H9 (cell line): ENCODE measurements around the gene SMIM10. TPM values are rescaled to one million over a fixed set of nuclear protein-coding genes. Genes with fewer than 3 reads are reported as not detected.

Experiments used
- DNase-seq: peaks from one replicate; pipeline ENCODE4 v3.0.0-alpha.2; 2017
- H2AFZ ChIP-seq: one replicate; pipeline ENCODE4 v1.6.1; 2013; ENCODE audit warnings: mild to moderate bottlenecking, low read length, control low read depth, moderate library complexity
- H2AK5ac ChIP-seq: 2 replicates; pipeline ENCODE4 v1.6.1; 2013; ENCODE audit warnings: low read length, control low read depth, mixed read lengths; ENCODE audit not compliant: insufficient read length
- H2BK120ac ChIP-seq: one replicate; pipeline ENCODE4 v1.6.1; 2013; ENCODE audit warnings: low read depth, mild to moderate bottlenecking, low read length, control low read depth, inconsistent platforms; ENCODE audit not compliant: poor library complexity, severe bottlenecking
- H2BK12ac ChIP-seq: 2 replicates; pipeline ENCODE4 v1.6.1; 2013; ENCODE audit warnings: low read length, control low read depth, mixed read lengths, low read depth; ENCODE audit not compliant: insufficient read length
- H2BK15ac ChIP-seq: 2 replicates; pipeline ENCODE4 v1.6.1; 2013; ENCODE audit warnings: low read depth, low read length, control low read depth
- H2BK20ac ChIP-seq: one replicate; pipeline ENCODE4 v1.6.1; 2013; ENCODE audit warnings: low read depth, mild to moderate bottlenecking, low read length, control low read depth, inconsistent platforms; ENCODE audit not compliant: poor library complexity, severe bottlenecking
- H2BK5ac ChIP-seq: 2 replicates; pipeline ENCODE4 v1.6.1; 2013; ENCODE audit warnings: low read length, control low read depth, mixed read lengths; ENCODE audit not compliant: insufficient read length
- H3K14ac ChIP-seq: 2 replicates; pipeline ENCODE4 v1.6.1; 2013; ENCODE audit warnings: low read length, control low read depth; ENCODE audit not compliant: insufficient read depth
- H3K18ac ChIP-seq: 2 replicates; pipeline ENCODE4 v1.6.1; 2013; ENCODE audit warnings: low read depth, mild to moderate bottlenecking, mixed read lengths, low read length, control low read depth; ENCODE audit not compliant: insufficient read length
- H3K23ac ChIP-seq: 2 replicates; pipeline ENCODE4 v1.6.1; 2013; ENCODE audit warnings: low read length, control low read depth, mixed read lengths, low read depth; ENCODE audit not compliant: insufficient read length
- H3K23me2 ChIP-seq: 2 replicates; pipeline ENCODE4 v1.6.1; 2013; ENCODE audit warnings: low read depth, mild to moderate bottlenecking, mixed read lengths, low read length, control low read depth; ENCODE audit not compliant: insufficient read length, poor library complexity, severe bottlenecking
- H3K27ac ChIP-seq: 2 replicates; pipeline ENCODE4 v1.5.1; 2013; ENCODE audit warnings: low read length, control low read depth, mixed read lengths, low read depth; ENCODE audit not compliant: insufficient read length
- H3K27me3 ChIP-seq: 2 replicates; pipeline ENCODE4 v1.6.1; 2013; ENCODE audit warnings: low read length, control low read depth, inconsistent platforms; ENCODE audit not compliant: insufficient read depth
- H3K4ac ChIP-seq: 2 replicates; pipeline ENCODE4 v1.6.1; 2013; ENCODE audit warnings: low read depth, mild to moderate bottlenecking, control low read depth, inconsistent platforms, low read length, moderate library complexity
- H3K4me1 ChIP-seq: 2 replicates; pipeline ENCODE4 v1.6.1; 2013; ENCODE audit warnings: low read length, control low read depth, inconsistent platforms; ENCODE audit not compliant: insufficient read depth
- H3K4me2 ChIP-seq: 2 replicates; pipeline ENCODE4 v1.6.1; 2013; ENCODE audit warnings: low read length, control low read depth, mixed read lengths; ENCODE audit not compliant: insufficient read length, insufficient read depth
- H3K56ac ChIP-seq: 2 replicates; pipeline ENCODE4 v1.6.1; 2013; ENCODE audit warnings: low read depth, mild to moderate bottlenecking, mixed read lengths, low read length, control low read depth; ENCODE audit not compliant: insufficient read length
- H3K79me1 ChIP-seq: 2 replicates; pipeline ENCODE4 v1.6.1; 2013; ENCODE audit warnings: low read depth, mild to moderate bottlenecking, moderate library complexity, low read length, control low read depth, inconsistent platforms; ENCODE audit not compliant: insufficient read depth, poor library complexity, severe bottlenecking
- H3K79me2 ChIP-seq: 2 replicates; pipeline ENCODE4 v1.6.1; 2013; ENCODE audit warnings: low read length, control low read depth, inconsistent platforms; ENCODE audit not compliant: insufficient read depth
- H3K9ac ChIP-seq: 2 replicates; pipeline ENCODE4 v1.6.1; 2013; ENCODE audit warnings: low read length, control low read depth, mixed read lengths; ENCODE audit not compliant: insufficient read length; ENCODE audit errors: extremely low read depth
- H3K9me3 ChIP-seq: one replicate; pipeline ENCODE4 v1.6.1; 2013; ENCODE audit warnings: low read depth, low read length, inconsistent platforms; ENCODE audit not compliant: control insufficient read depth
- H3T11ph ChIP-seq: one replicate; pipeline ENCODE4 v1.6.1; 2013; ENCODE audit warnings: mild to moderate bottlenecking, low read length, control low read depth, inconsistent platforms
- H4K20me1 ChIP-seq: one replicate; pipeline ENCODE4 v1.6.1; 2013; ENCODE audit not compliant: control insufficient read depth, insufficient read length, insufficient read depth
- H4K5ac ChIP-seq: 2 replicates; pipeline ENCODE4 v1.6.1; 2013; ENCODE audit warnings: low read depth, mild to moderate bottlenecking, mixed read lengths, low read length, control low read depth; ENCODE audit not compliant: insufficient read length
- H4K8ac ChIP-seq: replicated peaks from 2 replicates; pipeline ENCODE4 v1.6.1; 2013; ENCODE audit warnings: low read length, control low read depth, mixed read lengths, low read depth; ENCODE audit not compliant: insufficient read length
- H4K91ac ChIP-seq: 2 replicates; pipeline ENCODE4 v1.6.1; 2013; ENCODE audit warnings: low read depth, mild to moderate bottlenecking, moderate library complexity, mixed read lengths, low read length, control low read depth; ENCODE audit not compliant: insufficient read length
- H3K27ac Mint-ChIP-seq, 3 experiments: 2 replicates in 2 of 3; 3 replicates in 1 of 3; pipeline ENCODE4 v1.8.0; 2020 to 2021; ENCODE audit warnings: mixed read lengths in 3 of 3, mild to moderate bottlenecking in 1 of 3, moderate library complexity in 1 of 3
- H3K27me3 Mint-ChIP-seq: 2 replicates; pipeline ENCODE4 v1.8.0; 2021; ENCODE audit warnings: low read depth, mild to moderate bottlenecking, moderate library complexity, mixed read lengths
- H3K36me3 Mint-ChIP-seq, 3 experiments: 2 replicates in 2 of 3; 3 replicates in 1 of 3; pipeline ENCODE4 v1.8.0; 2020 to 2021; ENCODE audit warnings: low read depth in 3 of 3, mixed read lengths in 3 of 3; ENCODE audit not compliant: insufficient read depth in 1 of 3
- H3K4me1 Mint-ChIP-seq, 2 experiments: 2 replicates each; pipeline ENCODE4 v1.8.0; 2020; ENCODE audit warnings: mixed read lengths in 2 of 2
- H3K4me3 Mint-ChIP-seq, 2 experiments: 2 replicates in 1 of 2; 3 replicates in 1 of 2; pipeline ENCODE4 v1.8.0; 2020 to 2021; ENCODE audit warnings: mild to moderate bottlenecking in 2 of 2, mixed read lengths in 2 of 2, moderate library complexity in 1 of 2
- H3K9me3 Mint-ChIP-seq, 2 experiments: 2 replicates in 1 of 2; 3 replicates in 1 of 2; pipeline ENCODE4 v1.8.0; 2020; ENCODE audit warnings: mild to moderate bottlenecking in 2 of 2, mixed read lengths in 2 of 2, moderate library complexity in 1 of 2
- WGBS: extraction: QIAGEN DNeasy Blood & Tissue Kit; methylation state at CpG from one replicate; pipeline ENCODE4 v1.1.7; 2013; ENCODE audit warnings: missing lambda C conversion rate, low lambda C conversion rate, mixed read lengths; ENCODE audit not compliant: insufficient read length; ENCODE audit errors: extremely low coverage; 5-methylcytosine and 5-hydroxymethylcytosine counted together
- total RNA-seq: library from RNA; stranded (reverse); gene quantifications from 2 replicates; pipeline ENCODE4 v1.2.1, GENCODE V29; 2021
- TF ChIP-seq, protein P1 (sequence below): fragments of 200-600 bp; sonication (generic); conservative IDR thresholded peaks from 3 replicates; pipeline ENCODE4 v1.8.0; 2021; ENCODE audit warnings: antibody characterized with exemption, mild to moderate bottlenecking

The SMIM10 gene
- total RNA-seq, 1 experiment from 2014 or later, result 1.2 TPM

DNA sequence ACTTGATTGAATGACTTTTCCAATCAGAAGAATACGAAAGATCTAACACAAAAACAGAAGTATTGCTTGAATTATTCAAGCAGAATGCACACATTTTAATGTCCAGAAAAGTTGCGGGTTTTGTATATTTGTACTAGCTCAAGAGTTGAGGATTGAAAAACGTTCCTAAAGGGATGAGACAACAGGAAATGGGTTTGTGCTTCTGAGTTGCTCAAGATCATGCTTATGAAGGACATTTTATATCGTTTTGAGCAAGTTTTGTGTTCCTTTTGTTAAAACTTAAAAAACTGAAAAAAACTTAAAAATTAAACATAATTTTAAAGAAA is 353 bp upstream of the SMIM10 start:
- Histone ChIP-seq H3K23me2 (no peaks in the 10 kb centered on the region), H3K18ac (no peak overlapping the region), H3K23ac (no peak overlapping the region), H4K5ac (no peak overlapping the region), H2BK120ac (no peak overlapping the region), H2BK15ac (no peak overlapping the region), H3T11ph (no peak overlapping the region), H3K4me2 (no peak overlapping the region), H4K20me1 (no peaks in the 10 kb centered on the region), H2BK12ac (no peak overlapping the region), H4K91ac (no peak overlapping the region), H4K8ac (no peak overlapping the region), H3K27me3 (no peaks in the 10 kb centered on the region), H3K79me1 (no peaks in the 10 kb centered on the region), H2AK5ac (no peak overlapping the region), H3K4ac (no peak overlapping the region), H3K79me2 (no peaks in the 10 kb centered on the region), H2AFZ (no peak overlapping the region), H3K9me3 (peaks cover 17% of the 10 kb centered on the region), H3K4me1 (no peaks in the 10 kb centered on the region), H3K14ac (no peak overlapping the region), H2BK20ac (no peak overlapping the region), H2BK5ac (no peak overlapping the region), H3K27ac (no peak overlapping the region), H3K9ac (no peak overlapping the region), H3K56ac (no peak overlapping the region)
- Mint-ChIP-seq H3K4me1 (peaks cover 4 to 11% of the 10 kb centered on the region in 2 experiments), H3K36me3 (0 out of 7 replicates have a peak, but pooled peaks cover 0 to 3% (median 0%) of the 10 kb centered on the region in 3 experiments), H3K27me3 (peaks cover 12% of the 10 kb centered on the region), H3K27ac (no peak overlapping the region), H3K4me3 (peak overlapping the region in 1 of 2 experiments; percentile 27; a peak in 1 of 5 replicates), H3K9me3 (peaks cover 6 to 54% of the 10 kb centered on the region in 2 experiments)
- TF ChIP-seq, protein P1, sequence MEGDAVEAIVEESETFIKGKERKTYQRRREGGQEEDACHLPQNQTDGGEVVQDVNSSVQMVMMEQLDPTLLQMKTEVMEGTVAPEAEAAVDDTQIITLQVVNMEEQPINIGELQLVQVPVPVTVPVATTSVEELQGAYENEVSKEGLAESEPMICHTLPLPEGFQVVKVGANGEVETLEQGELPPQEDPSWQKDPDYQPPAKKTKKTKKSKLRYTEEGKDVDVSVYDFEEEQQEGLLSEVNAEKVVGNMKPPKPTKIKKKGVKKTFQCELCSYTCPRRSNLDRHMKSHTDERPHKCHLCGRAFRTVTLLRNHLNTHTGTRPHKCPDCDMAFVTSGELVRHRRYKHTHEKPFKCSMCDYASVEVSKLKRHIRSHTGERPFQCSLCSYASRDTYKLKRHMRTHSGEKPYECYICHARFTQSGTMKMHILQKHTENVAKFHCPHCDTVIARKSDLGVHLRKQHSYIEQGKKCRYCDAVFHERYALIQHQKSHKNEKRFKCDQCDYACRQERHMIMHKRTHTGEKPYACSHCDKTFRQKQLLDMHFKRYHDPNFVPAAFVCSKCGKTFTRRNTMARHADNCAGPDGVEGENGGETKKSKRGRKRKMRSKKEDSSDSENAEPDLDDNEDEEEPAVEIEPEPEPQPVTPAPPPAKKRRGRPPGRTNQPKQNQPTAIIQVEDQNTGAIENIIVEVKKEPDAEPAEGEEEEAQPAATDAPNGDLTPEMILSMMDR, result no peak
- WGBS, result no CpG with 5 or more reads among the region's 4 CpGs
- no peak for DNase-seq
